CD4-positive, alpha-beta T cell treated with Interleukin-6 at 100 ng/mL for 8 hours (primary cell): ENCODE measurements around the gene SGCD.
"Not testable (repeated sequence)": the region's sequence is repeated elsewhere in the genome, so short reads cannot be mapped to it uniquely, and the experiment has no call there.

Source experiments
- DNase-seq: peaks from one replicate; pipeline ENCODE4 v3.0.0-alpha.2; 2020; ENCODE audit warnings: mixed read lengths, low spot score

Gene SGCD

DNA sequence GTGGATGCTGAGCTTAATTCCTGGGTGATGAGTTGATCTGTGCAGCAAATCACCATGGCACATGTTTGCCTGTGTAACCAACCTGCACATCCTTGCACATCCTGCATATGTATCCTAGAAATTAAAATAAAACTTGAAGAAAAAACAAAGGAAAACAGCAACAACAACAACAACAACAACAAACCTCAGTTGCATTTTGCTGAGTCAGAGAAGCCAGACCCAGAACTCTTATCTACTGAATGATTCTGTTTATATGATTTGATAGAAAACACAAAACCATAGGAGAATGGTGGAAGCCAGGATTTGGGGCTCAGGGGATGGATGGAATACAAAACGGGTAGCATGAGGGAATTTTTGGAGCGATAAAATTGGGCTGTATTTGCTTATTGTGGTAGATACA lies 307.3 kb downstream of the SGCD start:
- DNase-seq = no peak

DNA sequence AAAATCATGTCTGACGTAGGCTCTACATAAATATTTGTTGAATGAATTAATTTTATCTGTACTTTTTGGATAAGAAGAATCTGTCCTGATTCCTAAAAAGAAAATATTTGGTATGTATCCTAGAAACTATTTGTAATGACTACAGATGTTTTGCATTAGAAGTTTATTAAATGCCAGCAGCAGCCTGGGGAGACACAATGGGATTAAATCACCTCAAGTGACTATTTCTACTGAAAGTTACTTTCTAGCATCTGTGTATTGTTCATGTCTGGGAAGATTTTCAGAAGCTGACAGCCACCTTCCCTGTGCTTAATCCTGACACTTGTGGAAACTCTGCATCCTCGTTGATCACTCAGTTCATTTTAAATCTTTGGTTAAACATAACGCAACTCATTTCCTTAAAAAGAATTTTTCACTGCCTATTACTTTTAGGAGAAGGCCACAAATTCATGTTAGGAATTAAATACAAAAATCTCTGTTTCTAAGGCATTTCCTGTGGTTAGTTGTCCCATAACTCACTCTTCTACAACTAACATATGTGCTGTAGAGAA lies 313.8 kb downstream of the SGCD start:
- no peak for DNase-seq

DNA sequence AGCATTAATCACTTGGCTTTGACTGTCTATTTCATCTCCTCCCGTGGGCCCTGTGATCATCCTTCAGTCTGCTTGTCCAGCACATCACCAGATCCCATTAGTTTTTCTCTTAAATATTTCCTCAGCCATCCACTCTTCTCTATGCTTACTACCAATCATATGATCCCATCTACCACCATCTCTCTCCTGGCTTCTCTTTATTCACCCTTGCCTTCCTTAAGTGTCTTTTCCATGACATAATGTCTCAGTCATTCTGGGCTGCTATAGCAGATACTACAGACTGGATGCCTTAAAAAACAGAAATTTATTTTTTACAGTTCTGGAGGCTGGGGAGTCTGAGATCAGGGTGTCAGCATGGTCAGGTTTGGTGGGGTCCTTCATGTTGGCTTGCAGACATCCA lies 314.7 kb downstream of the SGCD start:
- no peak for DNase-seq

DNA sequence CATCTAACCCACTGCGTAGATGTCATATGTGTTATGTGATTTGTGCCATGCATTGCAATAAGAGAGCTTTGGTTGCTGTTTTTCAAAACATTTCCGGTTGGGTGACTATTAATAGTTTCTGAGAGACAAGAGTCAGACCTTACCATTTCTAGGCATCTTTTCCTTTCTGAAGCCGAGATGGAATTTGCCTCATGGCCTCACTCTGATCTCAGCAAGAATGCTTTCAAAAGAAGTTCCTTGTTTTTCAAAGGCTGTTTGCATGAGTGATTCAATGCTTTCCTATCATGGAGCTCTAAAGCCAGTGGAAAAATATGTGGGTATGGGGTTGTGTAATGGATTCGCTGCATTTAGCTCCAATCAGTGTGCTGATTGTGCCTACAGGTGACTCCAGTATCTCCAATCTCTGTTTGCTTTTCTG lies 320.1 kb downstream of the SGCD start:
- DNase-seq = no peak

DNA sequence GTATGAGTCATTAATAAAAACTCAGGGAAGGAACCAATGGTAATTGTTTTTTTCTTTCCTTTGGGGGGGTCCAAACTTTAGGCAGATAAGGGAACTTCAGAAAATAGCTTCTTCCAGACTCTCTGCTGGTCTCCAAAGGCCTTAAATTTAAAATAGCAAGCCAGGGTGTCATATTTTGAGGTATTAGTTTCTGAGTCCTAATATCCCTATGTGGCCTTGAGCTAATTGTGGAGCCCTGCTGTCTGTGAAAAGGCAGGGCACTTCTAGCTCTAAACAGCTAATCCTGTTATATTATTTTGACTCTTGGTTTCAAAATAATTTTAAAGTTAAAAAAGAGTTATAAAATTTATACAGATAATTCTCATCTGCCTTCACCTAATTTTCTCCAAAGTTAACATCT lies 327.5 kb downstream of the SGCD start:
- DNase-seq = no peak

DNA sequence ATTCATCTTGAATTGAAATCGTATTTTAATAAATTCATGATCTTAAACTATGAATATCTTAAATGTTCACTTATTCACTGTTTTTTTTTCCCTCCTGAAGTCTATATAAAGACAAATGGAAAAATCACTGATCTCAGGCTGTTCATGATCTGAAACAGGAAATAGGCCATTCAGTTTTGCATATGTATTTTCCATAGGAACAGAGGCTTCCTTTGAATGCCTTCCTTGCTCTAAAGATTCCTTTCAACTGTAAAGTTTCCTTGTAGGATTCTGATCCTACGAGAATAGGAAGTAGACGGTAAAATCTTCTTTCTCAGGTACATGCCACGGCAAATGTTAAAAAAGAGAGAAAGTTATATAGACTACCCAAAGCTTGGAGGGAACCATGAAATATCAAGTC lies 328.8 kb downstream of the SGCD start:
- no peak for DNase-seq

DNA sequence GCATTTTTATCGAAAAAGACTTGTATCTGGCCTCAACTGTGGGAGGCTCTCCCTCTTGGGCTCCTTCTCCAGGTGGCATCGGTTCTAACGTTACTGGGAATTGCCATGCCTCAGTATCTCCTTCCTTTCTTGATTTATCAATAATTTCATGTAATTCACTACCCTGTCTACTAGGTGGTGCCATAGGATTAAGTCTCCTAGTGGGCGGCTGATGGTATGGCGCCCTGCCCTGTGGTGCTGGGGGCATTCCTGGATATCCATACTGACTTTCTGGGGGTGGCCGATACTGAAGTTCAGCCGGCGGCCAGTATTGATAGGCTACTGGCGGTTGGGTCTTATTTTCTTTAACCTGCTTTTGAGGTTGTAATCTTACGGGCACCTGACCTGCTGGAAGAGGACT lies 337.9 kb downstream of the SGCD start:
- not testable (repeated sequence) for DNase-seq

DNA sequence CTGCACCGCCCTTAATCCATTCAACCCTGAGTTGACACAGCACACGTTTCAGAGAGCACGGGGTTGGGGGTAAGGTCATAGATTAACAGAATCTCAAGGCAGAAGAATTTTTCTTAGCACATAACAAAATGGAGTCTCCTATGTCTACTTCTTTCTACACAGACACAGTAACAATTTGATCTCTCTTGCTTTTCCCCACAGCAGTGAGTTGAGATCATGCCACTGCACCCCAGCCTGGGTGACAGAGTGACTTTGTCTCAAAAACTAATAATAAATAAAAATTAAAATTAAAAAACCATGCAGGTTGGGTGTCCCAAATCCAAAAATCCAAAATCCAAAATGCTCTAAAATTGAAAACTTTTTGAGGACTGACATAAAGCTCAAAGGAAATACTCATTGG lies 339.7 kb downstream of the SGCD start:
- DNase-seq = not testable (repeated sequence)

DNA sequence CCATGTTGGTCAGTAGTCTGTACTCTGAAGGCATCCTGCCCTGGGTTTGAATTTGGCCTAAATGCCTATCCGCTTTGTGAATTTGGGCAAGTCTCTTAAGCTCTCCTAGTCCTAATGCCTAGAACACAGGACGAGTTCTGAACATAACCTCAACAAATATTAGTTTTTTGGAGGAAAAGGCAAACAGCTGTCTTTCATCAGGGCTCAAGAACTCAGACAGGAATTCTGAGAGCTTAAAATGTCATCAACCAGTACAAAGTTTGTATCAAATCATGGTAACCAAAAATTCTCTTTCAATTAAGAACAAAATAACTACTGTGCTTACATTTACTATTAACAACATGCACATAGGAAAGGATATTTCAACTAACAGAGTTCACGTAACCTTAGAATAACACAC lies 340.7 kb downstream of the SGCD start:
- DNase-seq = no peak

DNA sequence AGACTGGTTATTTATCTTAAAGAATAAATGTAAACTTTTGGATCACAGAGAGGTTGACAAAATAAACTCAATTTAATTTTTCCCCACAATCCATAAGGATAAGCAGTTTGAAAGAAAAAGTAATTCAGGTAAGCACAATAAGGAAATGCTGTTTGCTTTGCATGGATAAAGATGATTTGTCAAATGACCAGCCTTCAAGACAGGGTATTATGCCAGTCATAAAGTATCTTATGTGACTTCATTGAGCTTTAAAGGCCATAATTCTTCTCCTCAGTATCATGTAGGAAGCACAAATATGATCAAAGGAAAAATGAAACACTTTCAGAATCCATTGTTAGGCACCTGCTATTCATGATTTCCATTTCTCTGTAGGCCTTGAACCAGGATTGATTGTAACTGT lies 342.5 kb downstream of the SGCD start:
- DNase-seq = no peak

DNA sequence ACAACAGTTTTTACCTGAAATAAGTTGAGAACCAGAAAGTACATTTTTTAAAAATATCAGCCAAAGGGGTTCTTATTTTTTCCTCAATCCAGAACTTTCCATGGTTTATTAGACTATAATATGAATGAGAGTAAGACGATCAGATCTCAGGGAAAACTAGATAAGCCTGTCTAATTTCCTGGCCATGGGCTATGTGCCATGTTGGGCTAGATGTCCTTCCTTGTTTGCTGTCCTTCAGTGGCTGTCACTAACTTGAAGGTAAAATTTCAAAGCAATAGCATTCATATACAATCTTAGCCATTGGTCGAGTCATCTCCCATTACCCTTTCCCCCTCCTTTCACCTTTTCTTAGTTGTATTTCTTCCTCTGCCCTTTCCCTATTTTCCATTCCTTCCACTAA lies 343.7 kb downstream of the SGCD start:
- DNase-seq = no peak

DNA sequence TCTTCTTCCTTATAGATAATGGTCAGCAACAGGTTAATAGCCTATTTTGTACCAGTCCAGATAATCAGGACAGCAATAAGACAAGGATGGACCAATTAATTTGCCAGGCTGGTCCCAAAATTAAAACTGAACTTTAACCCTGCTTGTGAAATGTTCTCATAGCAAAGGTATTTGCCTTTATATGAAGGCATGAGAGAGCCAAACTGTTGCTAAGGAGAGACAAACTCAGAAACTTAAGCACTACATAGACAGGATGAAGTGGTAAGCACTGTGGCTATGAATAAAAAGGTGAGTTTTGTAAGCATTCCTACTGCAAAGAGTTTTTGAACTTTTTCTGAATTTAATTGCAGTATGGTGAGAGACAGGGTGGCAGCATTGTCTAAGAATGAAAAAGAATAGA lies 348.4 kb downstream of the SGCD start:
- no peak for DNase-seq

DNA sequence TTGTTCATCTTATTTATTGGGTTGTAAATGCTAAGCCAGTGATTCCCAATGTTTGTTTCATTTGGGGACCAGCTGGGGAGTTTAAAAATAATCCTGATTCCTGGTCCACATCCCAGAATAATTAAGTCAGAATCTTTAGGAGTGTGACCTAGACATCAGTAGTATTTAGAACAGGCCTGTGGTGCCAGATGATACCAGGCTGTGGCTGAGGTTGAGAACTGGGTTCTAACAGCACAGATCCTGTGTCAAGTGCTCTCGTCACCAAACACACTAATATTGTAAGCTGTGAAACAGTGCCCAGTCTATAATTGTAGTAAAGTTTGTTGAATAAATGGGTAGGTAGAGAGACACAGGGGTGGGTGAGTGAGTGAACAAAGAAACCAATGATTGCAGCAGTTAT lies 351.0 kb downstream of the SGCD start:
- no peak for DNase-seq

DNA sequence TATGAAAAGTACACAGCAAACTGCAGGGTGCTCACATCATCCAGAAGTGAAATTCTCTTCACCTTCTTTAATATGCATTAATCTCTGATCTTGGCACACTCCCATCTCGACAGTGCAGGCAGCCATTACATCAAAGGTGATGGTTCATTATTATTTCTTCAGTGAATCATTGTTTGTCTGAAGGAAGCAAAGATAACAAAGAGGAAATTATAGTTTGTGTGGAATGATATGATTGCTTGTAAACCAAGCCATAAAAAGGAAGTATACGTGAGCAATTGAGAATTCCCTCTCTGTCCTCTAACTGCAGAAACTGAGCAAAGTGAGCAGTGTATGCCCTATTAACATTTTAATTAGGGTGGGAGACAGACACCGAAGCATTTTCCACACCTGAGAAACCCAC lies 351.5 kb downstream of the SGCD start:
- no peak for DNase-seq

DNA sequence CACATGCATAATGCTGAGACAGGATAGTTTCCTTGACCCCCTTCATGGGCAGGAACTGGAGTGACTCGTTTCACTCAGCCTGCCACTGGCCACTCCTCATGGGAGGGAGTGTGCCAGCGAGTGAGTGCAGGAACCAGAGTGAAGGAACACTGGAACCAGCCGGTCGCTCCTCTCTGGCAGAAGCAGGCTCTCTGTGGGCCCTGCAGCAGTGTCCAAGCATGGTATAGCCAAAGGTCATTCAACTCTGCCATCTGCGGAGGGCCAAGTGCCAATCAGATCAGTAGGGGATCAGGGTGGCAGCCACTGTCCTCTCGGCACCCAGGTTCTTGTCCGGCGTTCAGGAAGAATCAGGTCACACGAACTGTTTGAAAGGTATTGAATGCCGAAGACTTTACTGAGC lies 353.9 kb downstream of the SGCD start:
- no peak for DNase-seq

DNA sequence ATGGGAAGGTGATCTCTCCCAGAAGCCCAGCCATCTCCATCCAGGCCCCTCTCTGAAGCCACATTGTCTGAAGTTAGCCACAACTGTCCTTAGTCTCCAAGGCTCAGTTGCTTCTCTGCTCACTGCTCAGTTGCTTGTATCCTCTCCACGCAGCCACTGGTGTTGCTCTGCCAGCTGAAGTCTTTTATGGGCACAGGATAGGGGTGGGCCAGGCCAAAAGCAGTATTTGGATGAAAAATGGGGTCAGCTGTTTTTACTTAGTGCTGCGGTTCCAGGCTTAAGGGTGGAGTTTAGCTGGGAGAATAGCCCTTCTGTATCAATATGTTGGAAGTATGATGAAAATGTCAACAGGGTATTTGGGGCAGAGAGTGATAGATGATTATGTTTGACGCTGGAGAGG lies 354.3 kb downstream of the SGCD start:
- DNase-seq = no peak

DNA sequence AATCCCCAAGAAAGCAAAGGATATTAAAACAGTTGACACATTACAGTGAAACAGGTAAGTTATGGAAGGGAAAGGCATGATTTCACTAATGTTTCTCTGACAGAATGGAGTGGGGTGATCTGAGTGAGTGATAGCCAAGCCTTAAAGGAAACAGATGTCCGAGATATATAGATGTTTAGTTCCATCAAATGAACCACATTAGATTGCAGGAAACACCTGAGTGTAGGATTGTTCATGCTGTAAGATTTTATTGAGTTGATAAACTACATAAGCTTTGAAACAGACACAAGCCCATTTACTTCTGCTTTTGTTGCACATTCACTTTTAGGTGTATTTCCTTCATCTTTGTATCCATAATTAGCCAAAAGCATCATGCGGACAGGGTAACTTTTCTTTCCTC lies 356.0 kb downstream of the SGCD start:
- DNase-seq = no peak

DNA sequence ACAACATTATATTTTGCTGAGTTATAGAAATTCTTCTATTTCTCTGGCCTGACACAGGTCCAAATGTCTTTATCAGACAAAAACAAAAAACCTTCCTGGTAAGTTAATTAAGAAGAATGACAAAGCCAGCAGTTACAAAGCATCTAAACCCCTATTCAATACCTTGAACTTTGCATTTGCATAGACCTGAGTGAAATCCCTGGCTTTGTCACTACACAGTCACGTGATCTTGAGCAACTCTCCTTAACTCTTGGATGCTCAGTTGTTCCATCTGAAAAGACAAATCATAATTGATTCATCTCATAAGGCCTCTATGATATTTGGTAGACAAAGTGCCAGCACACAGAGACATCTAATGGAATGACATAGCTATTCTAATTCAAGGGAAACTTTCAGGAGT lies 356.5 kb downstream of the SGCD start:
- DNase-seq = no peak

DNA sequence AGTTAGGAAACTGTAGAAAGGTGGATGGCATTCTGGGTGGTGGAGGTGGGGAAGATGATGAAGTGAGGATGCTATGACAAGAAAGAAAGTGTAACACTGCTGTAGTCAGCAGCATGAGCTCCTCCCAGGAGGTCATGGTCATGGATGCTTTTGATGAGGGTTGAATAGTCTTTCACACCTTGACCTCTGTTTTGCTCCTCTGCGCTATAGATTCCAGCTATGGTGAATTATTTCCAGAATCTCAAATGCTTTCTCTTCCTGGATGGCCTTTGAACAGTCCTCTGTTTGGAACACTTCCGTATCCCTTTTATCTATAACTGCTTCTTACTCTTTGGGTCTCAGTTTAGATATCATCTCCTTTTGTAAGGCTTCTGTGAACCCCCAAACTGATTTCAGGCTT lies 357.3 kb downstream of the SGCD start:
- DNase-seq = no peak

DNA sequence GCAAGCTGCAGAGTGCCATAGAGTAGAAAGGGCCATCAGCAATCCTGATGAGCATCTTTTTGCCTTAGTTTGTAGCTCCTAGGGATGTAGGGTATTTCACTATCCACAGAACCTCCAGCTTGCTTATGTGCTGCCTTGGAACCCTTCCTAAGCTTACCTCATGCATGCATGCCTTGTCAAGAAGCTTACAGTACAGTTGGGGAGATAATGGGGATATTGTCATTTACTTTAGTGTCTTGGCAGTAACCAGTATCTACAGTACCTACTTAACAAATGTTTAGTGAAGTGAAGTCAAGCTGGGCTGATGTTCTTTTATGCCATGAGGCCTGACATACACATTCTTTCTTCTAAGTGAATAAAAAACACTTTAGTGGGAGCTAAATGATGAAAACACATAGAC lies 358.5 kb downstream of the SGCD start:
- no peak for DNase-seq

DNA sequence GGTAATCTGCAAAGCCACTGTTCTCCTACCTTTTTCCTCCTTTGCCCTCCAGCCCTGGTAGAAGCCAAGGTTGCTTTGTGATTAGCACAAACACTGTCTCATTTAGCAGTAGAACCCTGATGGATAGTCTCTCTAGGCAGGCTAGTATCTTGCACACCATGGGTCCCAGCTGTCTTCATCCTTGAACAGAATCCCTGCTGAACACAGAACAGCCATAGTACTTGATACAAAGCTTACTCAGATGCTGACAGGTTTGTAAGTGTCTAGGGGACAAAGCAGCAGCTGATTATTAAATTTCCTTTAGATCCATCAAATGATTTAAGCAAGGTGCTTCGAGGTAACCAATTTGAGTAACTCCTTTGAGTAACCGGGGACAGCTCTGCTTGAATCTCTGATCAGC lies 359.4 kb downstream of the SGCD start:
- DNase-seq = no peak

DNA sequence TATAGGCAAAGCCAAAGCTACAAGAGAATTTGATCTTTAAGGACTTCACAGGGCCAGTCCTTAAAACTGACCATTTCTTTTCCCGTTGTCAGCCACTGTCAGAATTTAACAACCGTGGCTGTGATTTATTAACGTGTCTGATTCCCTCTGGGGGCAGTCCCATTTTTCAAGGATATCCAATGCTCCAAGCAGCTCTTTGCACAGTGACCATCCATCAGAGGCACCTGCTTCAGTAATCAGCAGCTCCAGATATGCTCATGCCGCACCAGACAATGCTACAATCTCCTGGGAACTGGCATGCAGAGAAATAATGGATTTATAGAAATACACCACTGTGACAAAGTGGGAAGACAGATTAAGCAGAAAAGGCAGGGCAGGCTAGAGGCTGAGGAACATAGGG lies 359.8 kb downstream of the SGCD start:
- no peak for DNase-seq

DNA sequence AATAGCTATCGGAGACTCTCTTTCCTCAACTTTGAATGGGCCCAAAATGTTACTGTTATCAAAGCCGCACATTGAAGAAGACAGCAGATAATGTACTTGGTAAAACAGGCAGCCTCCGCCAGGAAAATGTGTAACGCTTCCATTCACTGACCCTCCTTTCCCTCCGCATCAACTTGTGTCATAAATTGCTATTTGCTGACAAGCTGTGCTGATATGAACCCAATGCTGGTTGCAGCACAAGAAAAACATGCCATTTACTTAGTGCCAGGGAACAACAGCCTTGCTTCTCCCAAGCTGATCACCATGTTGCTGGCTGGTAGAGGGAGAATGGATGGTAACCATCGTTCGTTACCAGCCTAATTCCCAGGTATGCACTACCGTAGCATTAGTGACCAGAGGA lies 360.6 kb downstream of the SGCD start:
- DNase-seq = no peak

DNA sequence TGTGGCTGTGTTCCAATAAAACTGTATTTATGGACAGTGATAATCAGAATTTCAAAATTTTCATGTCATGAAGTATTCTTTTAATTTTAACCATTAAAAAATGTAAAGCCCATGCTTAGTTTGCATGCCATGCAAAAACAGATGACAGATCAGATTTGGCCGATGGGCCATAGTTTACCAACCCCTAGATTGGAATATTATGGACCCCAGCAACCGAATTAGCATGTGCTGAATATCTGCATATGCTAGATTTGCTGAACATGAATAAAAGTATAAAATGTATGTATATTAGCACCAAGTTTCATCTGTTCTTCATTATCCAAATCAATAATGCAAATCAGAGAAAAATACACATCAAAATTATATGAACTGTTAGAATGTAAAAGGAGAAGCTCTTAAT lies 364.6 kb downstream of the SGCD start:
- no peak for DNase-seq

DNA sequence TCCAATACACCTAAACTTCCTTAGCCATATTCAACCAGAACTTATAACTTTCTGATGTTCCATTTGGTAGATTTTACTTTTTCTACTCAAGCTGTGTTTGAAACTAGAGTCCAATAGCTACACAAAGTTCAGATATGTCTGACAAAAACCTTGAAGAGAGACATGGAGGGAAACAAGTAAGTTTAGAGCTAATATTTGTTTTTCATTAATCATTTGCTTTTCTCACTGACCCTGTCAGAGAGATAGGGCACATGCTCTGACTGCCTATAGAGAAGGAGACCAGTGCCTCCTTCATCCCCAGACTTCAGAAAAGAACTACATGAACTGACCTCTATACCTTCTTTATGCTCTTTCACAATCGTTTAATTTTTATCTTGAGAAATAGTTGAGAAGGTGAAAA lies 366.1 kb downstream of the SGCD start:
- DNase-seq = no peak
